PC-3 (cell line): Measurements from ENCODE around the gene PPP1R3F. TPM values are rescaled to one million over a fixed set of nuclear protein-coding genes. Genes with fewer than 3 reads are reported as not detected.

Experiments
- ATAC-seq: fragments of 200-7000 bp; cut with Tn5 transposase; 2 replicates; pipeline ENCODE4 v1.9.1; 2020; ENCODE audit warnings: mild to moderate bottlenecking, moderate library complexity
- BruUV-seq: library from RNA; stranded (reverse); fragments of 400-500 nt; replicated peaks from 2 replicates; lab custom pipeline; 2021; lab: Mats Ljungman, UMichigan
- CTCF ChIA-PET: fragments of 300-600 bp; sonication (Branson Sonifier 250); formaldehyde crosslinking; loops from one replicate; lab custom pipeline; 2022; ENCODE audit warnings: antibody characterized with exemption; lab: Charles Lee
- POLR2A ChIA-PET: fragments of 300-600 bp; sonication (Branson Sonifier 250); formaldehyde crosslinking; loops from one replicate; lab custom pipeline; 2022; ENCODE audit warnings: antibody characterized with exemption; ENCODE audit not compliant: unreplicated experiment; lab: Charles Lee
- DNase-seq: peaks from one replicate; pipeline ENCODE4 v3.0.0-alpha.2; 2015
- H2AFZ ChIP-seq: fragments of 300-600 bp; sonication (generic); 2 replicates; pipeline ENCODE4 v1.6.0; 2016; ENCODE audit warnings: antibody characterized with exemption, low read length
- H3F3A ChIP-seq: fragments of 300-600 bp; sonication (generic); one replicate; pipeline ENCODE4 v1.6.0; 2017; ENCODE audit warnings: antibody characterized with exemption, low read length, control low read depth, mild to moderate bottlenecking; ENCODE audit not compliant: unreplicated experiment
- H3K27ac ChIP-seq: fragments of 300-600 bp; sonication (generic); 2 replicates; pipeline ENCODE4 v1.5.1; 2016; ENCODE audit warnings: mild to moderate bottlenecking, low read length
- H3K27me3 ChIP-seq: fragments of 300-600 bp; sonication (generic); 2 replicates; pipeline ENCODE4 v1.6.1; 2016; ENCODE audit warnings: low read length, mixed read lengths
- H3K36me3 ChIP-seq: fragments of 300-600 bp; sonication (generic); 2 replicates; pipeline ENCODE4 v1.6.1; 2016; ENCODE audit warnings: low read depth, mixed run types, low read length, mixed read lengths
- H3K4me1 ChIP-seq: fragments of 300-600 bp; sonication (generic); 2 replicates; pipeline ENCODE4 v1.5.1; 2016; ENCODE audit warnings: low read length; ENCODE audit not compliant: insufficient read depth
- H3K4me2 ChIP-seq: fragments of 300-600 bp; sonication (generic); 2 replicates; pipeline ENCODE4 v1.6.0; 2016; ENCODE audit warnings: low read length
- H3K4me3 ChIP-seq: fragments of 300-600 bp; sonication (generic); 2 replicates; pipeline ENCODE4 v1.5.1; 2016; ENCODE audit warnings: mild to moderate bottlenecking, low read length, mixed read lengths
- H3K79me2 ChIP-seq: fragments of 300-600 bp; sonication (generic); 2 replicates; pipeline ENCODE4 v1.6.1; 2017; ENCODE audit warnings: low read length, mixed read lengths
- H3K9ac ChIP-seq: fragments of 300-600 bp; sonication (generic); 2 replicates; pipeline ENCODE4 v1.6.0; 2016; ENCODE audit warnings: mild to moderate bottlenecking, low read length
- H3K9me2 ChIP-seq: fragments of 300-600 bp; sonication (generic); replicated peaks from 2 replicates; pipeline ENCODE4 v1.6.1; 2016; ENCODE audit warnings: mixed run types, low read length, mixed read lengths
- H3K9me3 ChIP-seq: fragments of 300-600 bp; sonication (generic); 2 replicates; pipeline ENCODE4 v1.6.1; 2016; ENCODE audit warnings: low read length, mixed read lengths
- H4K20me1 ChIP-seq: fragments of 300-600 bp; sonication (generic); 2 replicates; pipeline ENCODE4 v1.6.1; 2016; ENCODE audit warnings: low read length, mixed read lengths
- EZH2 ChIP-seq: fragments of 300-600 bp; sonication (generic); IDR thresholded peaks from one replicate; pipeline ENCODE4 v1.6.1; 2017; ENCODE audit warnings: antibody characterized with exemption, mild to moderate bottlenecking, low read length; ENCODE audit not compliant: unreplicated experiment
- EZH2phosphoT487 ChIP-seq: fragments of 300-600 bp; sonication (generic); IDR thresholded peaks from 2 replicates; pipeline ENCODE4 v1.6.1; 2018; ENCODE audit warnings: mild to moderate bottlenecking, antibody characterized with exemption, low read length, borderline replicate concordance
- intact Hi-C: fragments of 100-400 bp; cut with micrococcal nuclease; formaldehyde crosslinking; loops from 2 replicates; pipeline ENCODE4 v1.9.0; 2023
- total RNA-seq: library from RNA; depleted of rRNA; stranded (reverse); fragments of >200 nt; gene quantifications from 2 replicates; pipeline ENCODE4 v1.2.3, GENCODE V29; 2014
- TF ChIP-seq, protein P1 (sequence below): fragments of 300-600 bp; sonication (generic); conservative IDR thresholded peaks from 2 replicates; pipeline ENCODE4 v1.5.1; 2017; ENCODE audit warnings: antibody characterized with exemption, low read depth, mild to moderate bottlenecking, low read length

The PPP1R3F gene
- total RNA-seq, 1 experiment from 2014 or later, result 11.8 TPM

DNA sequence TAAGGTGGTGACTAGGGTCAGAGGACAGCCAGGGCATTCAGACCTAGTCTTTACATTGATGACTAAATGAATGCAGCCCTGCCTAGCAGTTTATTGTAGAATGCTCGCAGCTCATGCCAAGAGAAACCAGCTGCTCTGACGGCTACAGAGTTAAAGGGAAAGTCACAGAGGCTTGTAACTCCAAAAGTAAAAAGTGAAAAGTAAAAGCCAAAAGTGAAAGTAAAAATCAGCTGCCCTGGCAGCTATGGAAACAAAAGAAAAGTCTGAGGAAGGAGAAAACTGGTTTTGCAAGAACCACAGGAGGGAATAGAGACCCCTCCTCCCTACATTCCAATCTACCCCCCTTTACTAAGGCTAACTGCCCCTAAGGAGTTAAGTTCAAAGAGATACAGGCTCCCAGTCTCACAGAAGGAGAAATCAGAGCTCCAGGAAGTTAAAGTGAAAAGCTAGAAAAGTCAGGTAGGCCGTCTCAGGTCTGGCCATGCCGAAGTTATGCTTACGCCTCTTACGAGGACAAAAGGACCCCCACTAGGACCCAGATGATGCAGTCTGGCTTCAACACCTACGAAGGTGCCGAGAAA, 39.9 kb downstream of the PPP1R3F start:
- peak; percentile 77 for ATAC-seq
- no TSS peak for BruUV-seq
- H3F3A ChIP-seq, result no peaks in the 10 kb centered on the region
- H4K20me1 ChIP-seq, result no peaks in the 10 kb centered on the region
- ChIA-PET POLR2A (no interaction called here), CTCF (no interaction called here)
- intact Hi-C loops, result no loop called here
- peak; percentile 45 for DNase-seq
- peak overlapping the region; percentile 87 for H3K4me2 ChIP-seq
- H2AFZ ChIP-seq, result peak overlapping the region; percentile 90
- H3K4me3 ChIP-seq, result peak overlapping the region; percentile 62
- H3K27me3 ChIP-seq, result peaks cover 8% of the 10 kb centered on the region
- TF ChIP-seq EZH2phosphoT487 (no peak), EZH2 (no peak)
- TF ChIP-seq, protein P1, sequence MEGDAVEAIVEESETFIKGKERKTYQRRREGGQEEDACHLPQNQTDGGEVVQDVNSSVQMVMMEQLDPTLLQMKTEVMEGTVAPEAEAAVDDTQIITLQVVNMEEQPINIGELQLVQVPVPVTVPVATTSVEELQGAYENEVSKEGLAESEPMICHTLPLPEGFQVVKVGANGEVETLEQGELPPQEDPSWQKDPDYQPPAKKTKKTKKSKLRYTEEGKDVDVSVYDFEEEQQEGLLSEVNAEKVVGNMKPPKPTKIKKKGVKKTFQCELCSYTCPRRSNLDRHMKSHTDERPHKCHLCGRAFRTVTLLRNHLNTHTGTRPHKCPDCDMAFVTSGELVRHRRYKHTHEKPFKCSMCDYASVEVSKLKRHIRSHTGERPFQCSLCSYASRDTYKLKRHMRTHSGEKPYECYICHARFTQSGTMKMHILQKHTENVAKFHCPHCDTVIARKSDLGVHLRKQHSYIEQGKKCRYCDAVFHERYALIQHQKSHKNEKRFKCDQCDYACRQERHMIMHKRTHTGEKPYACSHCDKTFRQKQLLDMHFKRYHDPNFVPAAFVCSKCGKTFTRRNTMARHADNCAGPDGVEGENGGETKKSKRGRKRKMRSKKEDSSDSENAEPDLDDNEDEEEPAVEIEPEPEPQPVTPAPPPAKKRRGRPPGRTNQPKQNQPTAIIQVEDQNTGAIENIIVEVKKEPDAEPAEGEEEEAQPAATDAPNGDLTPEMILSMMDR, result no peak
- no peak overlapping the region for H3K27ac ChIP-seq
- H3K9ac ChIP-seq, result no peak overlapping the region
- H3K9me3 ChIP-seq, result no peaks in the 10 kb centered on the region
- H3K9me2 ChIP-seq, result no peaks in the 10 kb centered on the region
- H3K36me3 ChIP-seq, result no peaks in the 10 kb centered on the region
- peaks cover 11% of the 10 kb centered on the region; the same call in 1 of the 2 replicates for H3K4me1 ChIP-seq
- no peaks in the 10 kb centered on the region for H3K79me2 ChIP-seq

DNA sequence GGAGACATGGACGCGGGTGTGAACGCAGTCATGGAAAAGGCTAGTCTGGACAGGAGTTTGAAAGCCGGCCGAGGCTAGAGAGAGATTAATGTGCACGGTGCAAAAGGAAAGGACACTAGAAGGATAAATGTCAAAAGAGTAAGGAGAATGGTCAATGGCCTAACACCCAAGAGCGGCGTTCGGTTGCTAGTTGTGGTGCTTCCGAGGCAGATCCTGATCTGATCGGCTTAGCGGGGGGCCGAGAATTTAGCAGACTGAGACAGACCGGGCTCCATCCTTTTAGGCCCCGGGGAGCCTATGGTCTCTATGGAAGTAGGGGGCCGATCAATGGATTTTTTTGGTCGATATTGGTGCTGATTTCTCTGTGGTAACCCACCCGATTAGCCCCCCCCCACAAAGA, 40.8 kb downstream of the PPP1R3F start:
- H3K9me3 ChIP-seq, result no peaks in the 10 kb centered on the region
- TF ChIP-seq EZH2phosphoT487 (no peak), EZH2 (no peak)
- TF ChIP-seq, protein P1, result no peak
- H3F3A ChIP-seq, result no peaks in the 10 kb centered on the region
- no peak overlapping the region for H3K4me2 ChIP-seq
- H3K9me2 ChIP-seq, result no peaks in the 10 kb centered on the region
- no TSS peak for BruUV-seq
- H3K4me1 ChIP-seq, result peaks cover 11% of the 10 kb centered on the region; the same call in 1 of the 2 replicates
- H3K9ac ChIP-seq, result no peak overlapping the region
- no peaks in the 10 kb centered on the region for H4K20me1 ChIP-seq
- intact Hi-C loops, result no loop called here
- ChIA-PET CTCF (interaction anchor here (0.6 kb wide), 1 partner anchor 574 kb away, joined by 4 read pairs; no protein-coding TSS in a partner anchor), POLR2A (no interaction called here)
- DNase-seq (no peak), ATAC-seq (no peak)
- no peaks in the 10 kb centered on the region for H3K79me2 ChIP-seq
- peaks cover 17% of the 10 kb centered on the region for H3K27me3 ChIP-seq
- no peaks in the 10 kb centered on the region for H3K36me3 ChIP-seq
- no peak overlapping the region for H2AFZ ChIP-seq
- H3K4me3 ChIP-seq, result no peak overlapping the region
- H3K27ac ChIP-seq, result no peak overlapping the region

DNA sequence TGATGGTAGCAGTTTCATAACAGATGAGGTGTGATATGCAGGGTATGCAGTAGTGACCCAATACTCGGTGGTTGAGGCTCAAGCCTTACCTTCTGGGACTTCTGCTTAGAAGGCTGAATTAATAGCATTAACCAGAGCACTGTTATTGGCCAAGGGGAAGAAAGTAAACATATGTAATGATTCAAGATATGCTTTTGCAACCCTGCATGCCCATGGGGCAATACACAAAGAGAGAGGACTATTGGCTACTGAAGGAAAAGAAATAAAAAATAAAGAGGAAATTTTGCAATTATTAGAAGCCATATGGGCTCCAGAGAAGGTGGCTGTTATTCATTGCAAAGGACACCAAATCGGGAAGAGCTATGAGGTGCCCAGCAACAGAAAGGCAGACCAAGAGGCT, 42.6 kb downstream of the PPP1R3F start:
- no peaks in the 10 kb centered on the region for H3K79me2 ChIP-seq
- no peaks in the 10 kb centered on the region for H3F3A ChIP-seq
- POLR2A ChIA-PET, result no interaction called here
- ATAC-seq (no peak), DNase-seq (no peak)
- no peak overlapping the region for H2AFZ ChIP-seq
- TF ChIP-seq EZH2phosphoT487 (no peak), EZH2 (no peak)
- TF ChIP-seq, protein P1, result no peak
- CTCF ChIA-PET, result no interaction called here
- H3K9me2 ChIP-seq, result no peaks in the 10 kb centered on the region
- H3K36me3 ChIP-seq, result no peaks in the 10 kb centered on the region
- no peak overlapping the region for H3K4me2 ChIP-seq
- H3K4me3 ChIP-seq, result no peak overlapping the region
- intact Hi-C loops, result no loop called here
- no peak overlapping the region for H3K27ac ChIP-seq
- peaks cover 29% of the 10 kb centered on the region for H3K27me3 ChIP-seq
- no peak overlapping the region for H3K9ac ChIP-seq
- H3K4me1 ChIP-seq, result peaks cover 11% of the 10 kb centered on the region; the same call in 1 of the 2 replicates
- no peaks in the 10 kb centered on the region for H4K20me1 ChIP-seq
- H3K9me3 ChIP-seq, result no peaks in the 10 kb centered on the region
- BruUV-seq, result no TSS peak
